ENCODE data around the gene ZFHX3.
"Not testable (repeated sequence)": the region's sequence is repeated elsewhere in the genome, so short reads cannot be mapped to it uniquely, and the experiment has no call there.

ZFHX3 gene

GRCh38 chr16:73023752-73024570 lies 24.0 kb downstream of the ZFHX3 start:
- no peak for DNase-seq (ENCODE audit: low read depth, low spot score)

GRCh38 chr16:73023320-73023719 lies 24.6 kb downstream of the ZFHX3 start:
- DNase-seq (ENCODE audit: low read depth, low spot score), result no peak

DNA sequence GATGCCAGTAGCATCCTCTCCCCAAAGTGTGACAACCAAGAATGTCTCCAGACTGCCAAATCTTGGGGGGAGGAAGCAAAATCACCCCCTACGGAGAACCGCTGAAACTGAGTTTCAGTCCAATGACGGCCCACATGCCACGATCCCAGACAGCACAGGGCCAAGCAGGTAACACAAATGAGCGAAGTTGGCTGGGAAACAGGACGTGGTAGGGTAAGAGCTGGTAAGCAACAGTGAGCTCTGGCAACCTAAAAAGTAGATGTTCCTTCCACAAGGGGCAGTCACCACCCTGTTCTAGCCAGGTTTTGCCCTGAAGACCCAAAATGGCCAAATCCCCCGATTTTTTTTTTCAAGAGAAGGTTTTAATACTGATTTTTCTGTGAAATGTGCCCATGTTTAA lies 25.4 kb downstream of the ZFHX3 start:
- no peak for DNase-seq (ENCODE audit: low read depth, low spot score)

- DNase-seq (ENCODE audit: low read depth, low spot score), result no peak
Observed at GRCh38 chr16:73021866-73022495, 25.9 kb downstream of the ZFHX3 start.

GRCh38 chr16:73020409-73020884 lies 27.5 kb downstream of the ZFHX3 start:
- DNase-seq (ENCODE audit: low read depth, low spot score), result peak; percentile 94

- DNase-seq (ENCODE audit: low read depth, low spot score), result peak; percentile 78
Observed at GRCh38 chr16:73019457-73020362, 28.2 kb downstream of the ZFHX3 start.

GRCh38 chr16:73018821-73019456 lies 29.0 kb downstream of the ZFHX3 start:
- no peak for DNase-seq (ENCODE audit: low read depth, low spot score)

GRCh38 chr16:73017321-73017720 lies 30.6 kb downstream of the ZFHX3 start:
- DNase-seq (ENCODE audit: low read depth, low spot score), result no peak

DNA sequence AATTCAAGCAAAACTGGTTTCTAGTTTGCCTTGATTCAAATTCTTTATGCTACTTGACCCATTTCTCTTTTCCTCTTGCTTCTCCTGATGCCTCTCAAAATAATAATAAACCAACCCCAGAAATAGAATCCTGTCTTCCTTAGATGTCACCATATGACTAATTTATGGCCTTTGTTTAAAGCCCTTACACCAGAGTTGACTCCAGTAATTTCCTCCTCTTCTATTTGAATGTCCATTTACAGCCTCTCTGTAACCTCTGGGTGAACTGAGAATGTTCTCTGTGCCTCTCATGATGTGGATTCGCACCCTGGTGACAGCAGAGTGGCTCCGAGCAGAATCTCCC lies 31.5 kb downstream of the ZFHX3 start:
- no peak for DNase-seq (ENCODE audit: low read depth, low spot score)

DNA sequence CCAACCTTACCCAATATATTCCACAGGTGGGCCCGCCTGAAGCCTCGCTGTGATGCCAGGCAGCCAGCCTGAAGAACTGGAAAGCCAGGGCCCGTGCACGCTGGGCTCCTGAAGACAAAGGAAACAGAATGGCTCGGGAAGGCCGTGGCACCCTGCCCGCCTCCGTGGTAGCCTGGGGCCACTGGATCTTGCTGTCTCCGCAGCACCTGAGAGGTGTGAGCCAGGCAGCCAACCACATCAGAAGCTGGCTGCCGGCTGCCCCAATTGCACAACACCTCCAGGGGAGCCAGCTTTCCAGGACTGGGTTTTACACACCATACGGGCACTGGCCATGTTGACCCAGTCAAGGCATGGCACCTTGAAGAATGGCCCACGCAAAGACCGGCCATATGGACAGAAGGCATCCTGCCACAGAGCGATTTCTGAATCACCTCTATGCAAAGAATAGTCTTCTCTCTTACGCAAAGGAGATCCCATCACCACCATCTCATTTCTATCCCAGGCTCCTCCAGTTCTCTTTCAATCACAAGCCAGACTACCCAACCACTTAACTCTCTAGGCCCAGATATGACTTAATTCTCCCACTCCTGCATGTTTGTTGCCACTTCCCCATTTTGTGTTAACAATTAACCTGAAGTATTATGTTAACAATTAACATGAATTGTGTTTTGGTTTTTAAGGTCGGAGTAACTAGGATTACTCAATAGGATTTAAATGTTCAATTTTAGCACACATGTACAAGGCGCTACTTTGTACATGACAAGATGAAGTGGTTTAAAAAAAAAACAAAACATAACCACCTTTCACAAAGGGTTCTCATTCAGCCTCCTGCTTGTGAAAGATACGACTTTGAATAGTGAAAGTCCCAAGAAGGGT lies 32.1 kb downstream of the ZFHX3 start:
- DNase-seq (ENCODE audit: low read depth, low spot score), result no peak

DNA sequence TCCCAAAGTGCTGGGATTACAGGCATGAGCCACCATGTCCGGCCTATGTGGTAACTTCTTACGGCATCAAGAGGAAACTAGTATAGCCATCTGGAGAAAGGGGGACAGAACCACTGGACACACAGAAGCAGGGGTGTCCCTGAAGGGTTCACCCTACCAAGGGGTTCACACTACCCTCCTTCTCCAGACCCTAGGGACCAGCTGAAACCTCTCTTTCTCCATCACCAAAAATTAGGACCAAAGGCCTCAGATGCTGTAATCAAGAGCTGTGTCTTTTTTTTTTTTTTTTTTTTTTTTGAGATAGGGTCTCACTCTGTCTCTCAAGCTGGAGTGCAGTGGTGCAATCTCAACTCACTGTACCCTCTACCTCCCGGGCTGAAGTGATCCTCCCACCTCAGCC lies 33.2 kb downstream of the ZFHX3 start:
- no peak for DNase-seq (ENCODE audit: low read depth, low spot score)

DNA sequence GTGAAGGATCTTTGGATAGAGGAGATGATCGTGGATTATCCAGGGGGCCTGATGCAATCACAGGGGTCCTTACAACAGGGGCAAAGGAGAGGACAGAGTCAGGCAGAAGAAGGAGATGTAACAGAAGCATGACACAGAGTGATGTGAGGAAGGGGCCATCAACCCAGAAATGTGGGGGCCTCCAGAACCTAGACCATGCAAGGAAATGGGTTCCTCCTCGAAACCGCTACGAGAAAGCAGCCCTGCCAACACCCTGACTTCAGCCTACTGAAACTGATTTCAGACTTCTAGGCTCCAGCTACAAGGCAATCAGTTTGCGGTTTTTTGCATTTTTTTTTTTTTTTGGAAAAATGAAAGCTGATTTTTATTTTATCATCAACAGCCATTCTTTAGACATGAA lies 34.0 kb downstream of the ZFHX3 start:
- no peak for DNase-seq (ENCODE audit: low read depth, low spot score)

- DNase-seq (ENCODE audit: low read depth, low spot score), result no peak
Observed at GRCh38 chr16:73012341-73012740, 35.6 kb downstream of the ZFHX3 start.

DNA sequence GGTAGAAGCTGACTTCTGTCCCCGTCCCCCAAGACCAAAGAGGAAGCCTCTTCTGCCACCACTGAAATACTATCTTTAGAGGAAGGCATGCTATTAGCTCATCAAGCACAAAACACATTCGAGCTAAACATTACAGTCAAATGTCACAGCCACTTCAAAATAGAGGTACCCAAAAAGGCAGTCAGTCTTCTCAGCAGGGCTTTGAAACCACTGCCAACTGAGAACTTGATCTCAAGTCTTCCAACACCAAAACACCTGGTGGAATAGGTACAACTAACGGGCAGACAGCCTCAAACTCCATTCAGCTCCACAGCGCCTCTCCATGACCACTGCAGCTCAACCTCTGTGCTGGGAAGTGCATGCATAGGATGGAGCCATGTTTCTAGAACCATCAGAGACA lies 36.0 kb downstream of the ZFHX3 start:
- DNase-seq (ENCODE audit: low read depth, low spot score), result no peak

GRCh38 chr16:73010150-73010676 lies 37.7 kb downstream of the ZFHX3 start:
- no peak for DNase-seq (ENCODE audit: low read depth, low spot score)

DNA sequence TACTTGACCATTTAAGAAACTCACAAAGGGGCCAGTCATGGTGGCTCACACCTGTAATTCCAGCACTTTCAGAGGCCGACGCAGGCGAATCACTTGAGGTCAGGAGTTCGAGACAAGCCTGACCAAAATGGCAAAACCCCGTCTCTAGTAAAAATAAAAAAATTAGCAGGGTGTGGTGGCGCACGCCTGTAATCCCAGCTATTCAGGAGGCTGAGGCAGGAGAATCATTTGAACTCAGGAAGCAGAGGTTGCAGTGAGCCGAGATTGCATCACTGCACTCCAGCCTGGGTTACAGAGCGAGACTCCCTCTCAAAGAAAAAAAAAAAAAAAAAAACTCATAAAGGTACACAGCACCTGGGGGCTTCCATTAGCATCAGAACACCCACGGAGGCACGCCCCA lies 38.2 kb downstream of the ZFHX3 start:
- not testable (repeated sequence) for DNase-seq (ENCODE audit: low read depth, low spot score)

DNA sequence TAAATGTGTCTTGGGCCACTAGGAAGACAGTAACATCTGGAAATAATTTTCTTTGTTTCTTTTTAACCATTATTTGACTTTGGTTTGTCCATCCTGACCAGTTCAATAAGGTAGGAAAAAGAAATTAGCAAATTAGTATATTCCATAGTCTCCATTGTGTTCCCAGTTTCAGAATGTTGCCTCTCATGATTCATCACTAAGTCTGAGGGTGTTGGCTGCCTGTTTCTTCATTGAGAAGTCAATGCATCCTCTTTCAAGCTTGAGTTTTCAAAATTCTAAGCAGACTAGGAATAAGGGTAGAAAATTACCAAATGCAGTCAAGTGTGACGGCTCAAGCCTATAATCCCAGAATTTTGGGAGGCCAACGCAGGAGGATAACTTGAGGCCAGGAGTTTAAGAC lies 41.9 kb downstream of the ZFHX3 start:
- DNase-seq (ENCODE audit: low read depth, low spot score), result no peak

- peak; percentile 39 for DNase-seq (ENCODE audit: low read depth, low spot score)
Observed at GRCh38 chr16:73002866-73003265, 45.1 kb downstream of the ZFHX3 start.

GRCh38 chr16:73000907-73001521 lies 46.9 kb downstream of the ZFHX3 start:
- DNase-seq (ENCODE audit: low read depth, low spot score), result no peak

Data from astrocyte of the hippocampus (primary cell).